HL-60/S4 (cell line): Measurements from ENCODE around the gene GC.
"Not testable (repeated sequence)": the region's sequence is repeated elsewhere in the genome, so short reads cannot be mapped to it uniquely, and the experiment has no call there.

Source experiments
- in situ Hi-C: fragments of 300-500 bp; cut with MboI; formaldehyde crosslinking; loops from 2 replicates; pipeline ENCODE4 v1.14.3; 2022; ENCODE audit warnings: low sequenced_read_pairs

Gene GC

DNA sequence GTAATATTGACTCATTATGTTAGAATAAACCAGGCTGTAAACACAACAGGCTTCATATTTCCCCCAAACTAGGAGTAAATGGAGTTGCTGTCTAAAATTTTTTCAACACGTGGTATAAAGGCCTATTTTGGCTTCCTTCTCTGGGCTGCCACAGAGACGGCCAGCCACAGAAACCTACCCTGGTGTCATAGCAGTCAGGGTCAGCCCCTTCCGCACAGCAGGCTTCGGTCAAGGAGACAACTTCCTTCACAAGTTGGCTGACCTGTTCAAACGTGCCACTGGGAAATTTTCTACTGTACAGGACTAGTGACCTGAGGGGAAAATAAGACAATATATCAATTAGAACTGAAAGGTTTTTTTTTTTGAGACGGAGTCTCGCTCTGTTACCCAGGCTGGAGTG is 15.8 kb downstream of the GC start:
- in situ Hi-C loops, result no loop called here

- in situ Hi-C loops, result no loop called here
Measured at GRCh38 chr4:71765821-71766383, 18.0 kb downstream of the GC start.

- in situ Hi-C loops, result no loop called here
Measured at GRCh38 chr4:71765350-71765749, 18.5 kb downstream of the GC start.

DNA sequence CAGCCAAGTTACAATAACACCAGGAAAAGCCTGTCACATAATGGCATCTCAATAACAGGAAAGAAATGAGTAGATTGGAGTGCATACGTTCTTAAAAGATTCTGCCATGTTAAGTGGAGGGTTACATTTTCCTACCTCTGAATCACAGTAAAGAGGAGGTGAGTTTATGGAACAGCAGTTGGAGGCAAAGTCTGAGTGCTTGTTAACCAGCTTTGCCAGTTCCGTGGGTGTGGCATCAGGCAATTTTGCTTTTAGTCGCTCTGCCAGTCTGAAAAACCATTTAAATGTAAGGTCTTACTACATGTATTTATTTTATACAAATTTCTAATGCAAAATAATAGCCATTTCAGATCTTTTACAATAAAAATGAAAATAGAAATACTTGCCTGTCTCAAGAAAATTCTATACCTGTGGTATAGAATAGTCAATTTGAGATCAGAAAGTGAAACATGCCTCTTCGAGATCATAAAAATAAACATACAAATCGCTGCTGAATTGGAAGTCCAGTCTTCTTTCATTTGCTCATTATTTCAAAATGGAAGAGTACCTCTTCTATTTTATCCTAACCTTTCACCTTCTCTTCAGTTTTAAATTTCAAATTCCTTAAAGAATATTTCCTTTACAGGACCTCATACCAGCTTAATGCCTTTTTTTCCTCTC is 31.4 kb downstream of the GC start:
- in situ Hi-C loops, result no loop called here

- in situ Hi-C loops, result no loop called here
Measured at GRCh38 chr4:71749008-71749594, 34.8 kb downstream of the GC start.

DNA sequence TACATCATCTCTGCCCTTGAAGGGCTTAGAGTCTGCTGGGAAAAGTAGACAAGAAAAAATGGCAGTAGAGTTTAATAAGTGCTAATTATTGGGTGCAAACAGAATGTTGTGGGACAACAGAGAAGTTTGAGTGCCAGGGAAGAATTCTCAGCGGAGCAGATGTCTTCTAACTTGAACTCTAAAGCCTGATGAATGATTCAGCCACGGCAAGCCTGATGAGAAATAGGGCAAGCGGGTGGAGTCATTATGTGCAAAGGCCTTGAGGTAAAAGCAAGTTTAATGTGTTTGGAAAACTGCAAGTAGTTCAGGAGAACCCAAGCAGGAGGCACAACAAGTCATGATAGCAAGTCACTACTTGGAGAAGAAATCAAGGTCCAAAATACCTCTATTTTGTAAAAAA is 37.5 kb downstream of the GC start:
- in situ Hi-C loops, result no loop called here

DNA sequence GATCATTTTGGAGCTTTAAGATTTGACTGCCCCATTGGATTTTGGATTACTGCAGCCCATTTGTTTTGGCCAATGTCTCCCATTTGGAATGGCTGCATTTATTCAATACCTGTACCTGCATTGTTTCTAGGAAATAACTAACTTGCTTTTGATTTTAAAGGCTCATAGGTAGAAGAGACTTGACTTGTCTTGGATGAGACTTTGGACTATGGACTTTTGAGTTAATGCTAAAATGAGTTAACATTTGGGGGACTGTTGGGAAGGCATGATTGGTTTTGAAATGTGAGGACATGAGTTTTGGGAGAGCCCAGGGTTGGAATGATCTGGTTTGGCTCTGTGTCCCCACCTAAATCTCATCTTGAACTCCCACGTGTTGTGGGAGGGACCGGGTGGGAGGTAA is 45.1 kb downstream of the GC start:
- in situ Hi-C loops, result not testable (repeated sequence)

GRCh38 chr4:71732706-71733105 is 51.2 kb downstream of the GC start:
- in situ Hi-C loops, result no loop called here

GRCh38 chr4:71732066-71732465 is 51.8 kb downstream of the GC start:
- in situ Hi-C loops, result no loop called here

GRCh38 chr4:71729856-71730255 is 54.0 kb downstream of the GC start:
- in situ Hi-C loops, result no loop called here

DNA sequence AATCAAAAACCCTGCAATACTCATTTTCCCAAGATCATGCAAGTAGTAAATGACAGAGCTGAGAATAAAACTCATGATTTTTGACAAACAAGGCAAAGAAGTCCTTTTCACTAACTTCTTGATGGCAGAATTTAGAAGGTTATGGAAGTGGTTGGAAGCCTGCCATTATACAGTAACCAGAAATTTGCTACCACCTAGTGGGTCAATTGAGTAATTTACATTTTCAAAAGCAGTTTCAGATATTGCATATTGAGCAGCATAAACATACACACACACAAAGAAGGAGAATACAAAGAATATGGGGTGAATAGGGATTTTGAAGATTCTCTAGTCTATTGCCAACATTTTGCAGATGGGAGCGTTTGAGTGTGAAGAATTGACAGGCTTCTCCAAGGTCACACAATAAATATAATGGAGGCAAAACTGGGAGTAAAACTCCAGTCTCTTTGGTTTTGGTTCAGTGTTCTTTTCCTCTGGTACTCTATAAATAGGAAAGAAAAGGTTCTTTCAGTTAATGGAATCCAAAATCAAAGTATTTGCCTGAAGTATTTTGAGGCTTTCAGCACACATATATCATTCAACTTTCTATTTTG is 70.2 kb downstream of the GC start:
- in situ Hi-C loops, result loop anchor here (25.0 kb wide), 1 partner anchor 1051 kb away; the partner anchor contains the start of gene JCHAIN

DNA sequence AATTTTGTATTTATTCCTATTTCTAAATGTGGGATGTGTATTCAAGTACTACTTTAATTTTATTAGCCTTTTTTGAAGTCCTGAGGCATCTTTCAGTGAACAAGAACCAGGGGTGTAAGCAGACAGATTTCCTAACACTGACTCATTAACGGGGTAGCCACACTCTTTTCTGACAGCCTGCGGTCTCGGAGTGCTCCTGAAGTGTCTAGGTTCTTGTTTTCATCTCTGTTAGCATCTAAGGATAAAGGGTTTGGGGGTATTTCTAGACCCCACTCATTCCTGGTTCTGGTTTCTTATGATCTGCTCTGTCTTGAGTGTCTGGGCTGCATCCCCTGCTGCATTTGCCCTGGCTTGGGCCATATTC is 71.9 kb downstream of the GC start:
- in situ Hi-C loops, result loop anchor here (25.0 kb wide), 1 partner anchor 1050 kb away; the partner anchor contains the start of gene JCHAIN

GRCh38 chr4:71711044-71711984 is 72.6 kb downstream of the GC start:
- in situ Hi-C loops, result loop anchor here (25.0 kb wide), 1 partner anchor 1049 kb away; the partner anchor contains the start of gene JCHAIN

DNA sequence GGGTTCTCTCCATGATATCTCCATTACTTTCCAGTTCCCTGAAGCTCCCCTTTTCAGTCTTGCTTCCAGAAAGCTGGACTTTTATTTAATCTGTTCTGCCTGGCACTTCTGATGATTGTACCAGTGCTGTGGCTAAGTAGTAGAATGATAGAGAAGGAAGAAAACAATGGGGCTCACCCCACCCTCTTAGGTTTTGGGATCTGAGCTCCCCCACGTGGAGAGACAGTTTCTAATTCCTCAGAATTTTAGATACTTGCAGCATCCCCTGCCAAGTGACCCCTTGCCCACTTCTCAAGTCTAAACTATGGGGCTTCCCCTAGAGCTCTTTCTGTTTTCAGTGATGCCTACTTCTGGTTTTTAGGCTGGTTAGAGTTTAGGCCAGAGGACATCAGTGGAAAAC is 73.9 kb downstream of the GC start:
- in situ Hi-C loops, result loop anchor here (25.0 kb wide), 1 partner anchor 1048 kb away; the partner anchor contains the start of gene JCHAIN

DNA sequence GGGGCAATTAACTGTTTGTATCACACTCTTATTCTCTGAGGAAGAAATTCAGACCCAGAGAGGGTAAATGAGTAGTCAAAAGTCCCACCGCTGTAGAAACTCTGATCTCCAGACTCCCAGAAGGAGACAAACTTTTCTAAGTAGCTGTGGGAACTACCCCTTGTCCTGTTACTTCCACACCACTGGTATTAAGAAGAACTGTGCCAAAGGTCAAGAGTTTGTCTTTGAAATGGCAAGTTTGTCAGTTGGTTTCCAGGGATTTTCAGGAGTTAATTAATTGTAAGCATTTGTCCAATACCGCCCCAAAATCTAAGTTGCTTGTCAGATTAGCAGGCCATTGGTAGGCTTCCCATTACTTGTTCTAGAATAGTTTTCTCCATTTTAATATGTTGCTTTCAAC is 85.7 kb downstream of the GC start:
- in situ Hi-C loops, result no loop called here

DNA sequence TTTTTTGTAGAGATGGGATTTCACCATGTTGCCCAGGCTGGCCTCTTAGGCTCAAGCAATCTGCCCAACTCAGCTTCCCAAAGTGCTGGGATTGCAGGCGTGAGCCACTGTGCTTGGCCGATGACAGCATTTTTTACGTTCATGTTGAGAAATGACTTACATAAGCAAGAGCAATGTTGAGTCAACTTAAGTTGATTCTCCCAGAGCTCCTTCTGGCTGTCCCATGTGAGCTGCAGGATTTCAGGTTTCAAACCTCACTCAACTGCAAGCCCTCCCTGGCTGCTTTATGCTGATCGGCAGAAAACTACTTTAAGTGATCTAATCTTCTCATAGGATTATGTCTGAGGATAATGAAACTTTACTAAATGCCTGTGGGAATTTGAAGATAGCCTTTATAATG is 86.8 kb downstream of the GC start:
- in situ Hi-C loops, result no loop called here

DNA sequence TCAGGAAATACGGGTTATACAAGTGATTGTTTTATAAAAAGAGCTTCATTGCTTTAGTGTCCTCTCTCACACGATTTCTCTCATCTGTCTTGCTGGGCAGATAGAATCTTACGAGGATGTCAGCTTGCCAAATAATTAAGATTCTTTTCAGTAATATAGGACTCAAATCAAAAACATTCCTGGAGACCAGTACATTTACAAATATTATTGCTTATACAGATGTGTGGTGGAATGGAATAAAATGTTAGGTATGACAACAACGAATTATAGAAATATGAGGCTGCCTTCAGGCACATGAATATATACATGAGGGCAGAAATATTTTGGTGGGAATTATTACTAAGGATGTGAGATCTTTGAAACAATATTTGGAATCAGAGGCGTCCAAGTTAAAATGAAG is 88.9 kb downstream of the GC start:
- in situ Hi-C loops, result no loop called here

DNA sequence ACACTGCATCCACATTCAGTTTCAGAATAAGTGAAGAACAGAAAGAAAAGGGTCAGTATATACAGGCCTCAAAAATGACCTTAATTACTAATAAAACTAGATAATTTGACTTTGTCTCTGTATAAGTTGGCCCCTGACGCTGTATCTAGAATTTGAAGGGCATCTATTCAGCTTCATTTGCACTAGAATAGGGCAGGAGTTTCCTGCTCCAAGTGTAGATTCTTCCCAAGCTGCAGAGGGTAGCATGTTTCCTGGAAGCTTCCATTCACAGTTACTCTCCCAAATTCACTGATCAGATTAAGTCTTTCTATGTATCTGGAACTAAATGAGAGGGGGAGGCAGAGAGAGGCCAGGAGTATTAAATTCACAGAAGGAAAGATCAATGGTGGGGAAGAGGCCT is 90.9 kb downstream of the GC start:
- in situ Hi-C loops, result no loop called here

DNA sequence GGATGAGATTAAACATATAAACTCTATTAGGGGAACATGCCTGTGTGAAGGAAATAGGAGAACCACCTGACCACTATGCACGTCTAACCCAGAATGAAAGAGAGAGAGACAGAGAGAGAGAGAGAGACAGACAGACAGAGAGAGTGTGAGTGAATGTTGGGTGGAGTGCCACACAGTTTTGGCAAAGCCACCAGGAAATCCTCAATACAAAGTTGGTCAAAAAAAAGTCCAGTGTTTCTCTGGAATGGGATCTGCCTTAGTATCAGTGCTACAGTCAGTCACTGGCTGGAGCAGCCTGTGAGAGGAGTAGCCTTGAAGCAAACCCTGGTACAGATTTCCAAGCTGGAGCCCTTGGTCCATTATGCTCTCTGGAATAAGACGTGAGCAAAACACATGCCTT is 91.7 kb downstream of the GC start:
- in situ Hi-C loops, result no loop called here
